OCI-LY3 (cell line): Measurements from ENCODE around the gene RPS6KA4.
"Not testable (repeated sequence)": the region's sequence is repeated elsewhere in the genome, so short reads cannot be mapped to it uniquely, and the experiment has no call there.

Experiments used
- H2AFZ ChIP-seq: fragments of 200-600, 300-600 bp; shearing (Covaris generic); 2 replicates; pipeline ENCODE4 v1.6.0; 2014; ENCODE audit warnings: antibody characterized with exemption, low read depth, low read length
- H3K27ac ChIP-seq: fragments of 200-600, 300-600 bp; sonication (generic); 2 replicates; pipeline ENCODE4 v1.5.1; 2014; ENCODE audit warnings: mild to moderate bottlenecking, low read length, moderate library complexity, mixed read lengths
- H3K27me3 ChIP-seq: fragments of 200-600, 300-600 bp; sonication (generic); 2 replicates; pipeline ENCODE4 v1.6.1; 2014; ENCODE audit warnings: low read depth, low read length, mixed read lengths
- H3K36me3 ChIP-seq: fragments of 200-600, 300-600 bp; sonication (generic); replicated peaks from 2 replicates; pipeline ENCODE3; 2014; ENCODE audit warnings: low read depth, low read length, mixed read lengths
- H3K4me1 ChIP-seq: fragments of 300-600, 200-600 bp; sonication (generic); 2 replicates; pipeline ENCODE4 v1.6.1; 2014; ENCODE audit warnings: low read length, mixed read lengths
- H3K4me2 ChIP-seq: fragments of 200-600, 300-600 bp; sonication (generic); 2 replicates; pipeline ENCODE4 v1.6.1; 2014; ENCODE audit warnings: low read length, mixed read lengths
- H3K4me3 ChIP-seq: fragments of 300-600, 200-600 bp; sonication (generic); 2 replicates; pipeline ENCODE4 v1.5.1; 2014; ENCODE audit warnings: antibody characterized with exemption, mild to moderate bottlenecking, low read length, moderate library complexity
- H3K79me2 ChIP-seq: fragments of 300-600, 200-600 bp; shearing (Covaris generic); 2 replicates; pipeline ENCODE4 v1.6.1; 2014; ENCODE audit warnings: mild to moderate bottlenecking, low read length, mixed read lengths
- H3K9ac ChIP-seq: fragments of 300-600, 200-600 bp; shearing (Covaris generic); 2 replicates; pipeline ENCODE4 v1.6.0; 2014; ENCODE audit warnings: mild to moderate bottlenecking, low read length, moderate library complexity
- H3K9me3 ChIP-seq: fragments of 200-600, 300-600 bp; shearing (Covaris generic); 2 replicates; pipeline ENCODE4 v1.6.1; 2014; ENCODE audit warnings: low read length, mixed read lengths; ENCODE audit not compliant: insufficient read depth
- H4K20me1 ChIP-seq: fragments of 200-600, 300-600 bp; sonication (generic); 2 replicates; pipeline ENCODE4 v1.6.1; 2016; ENCODE audit warnings: low read length, mixed read lengths; ENCODE audit not compliant: insufficient read depth
- EZH2phosphoT487 ChIP-seq: fragments of 200-600 bp; shearing (Covaris generic); IDR thresholded peaks from 2 replicates; pipeline ENCODE4 v1.6.1; 2018; ENCODE audit warnings: antibody characterized with exemption, mixed run types, low read depth
- TF ChIP-seq, protein P1 (sequence below): fragments of 200-600, 300-600 bp; sonication (generic); IDR thresholded peaks from 2 replicates; pipeline ENCODE4 v1.5.1; 2014; ENCODE audit warnings: antibody characterized with exemption, low read length, low read depth

Gene RPS6KA4

GRCh38 chr11:64314146-64314804 lies 44.7 kb upstream of the RPS6KA4 start:
- Histone ChIP-seq H3K9me3 (no peaks in the 10 kb centered on the region), H3K9ac (no peak overlapping the region), H4K20me1 (no peaks in the 10 kb centered on the region), H3K4me1 (peaks cover 13% of the 10 kb centered on the region), H3K4me2 (no peak overlapping the region), H3K79me2 (peaks cover 65% of the 10 kb centered on the region), H3K27ac (no peak overlapping the region), H3K36me3 (peaks cover 17% of the 10 kb centered on the region), H3K4me3 (no peak overlapping the region), H3K27me3 (no peaks in the 10 kb centered on the region), H2AFZ (no peak overlapping the region)
- TF ChIP-seq, protein P1, sequence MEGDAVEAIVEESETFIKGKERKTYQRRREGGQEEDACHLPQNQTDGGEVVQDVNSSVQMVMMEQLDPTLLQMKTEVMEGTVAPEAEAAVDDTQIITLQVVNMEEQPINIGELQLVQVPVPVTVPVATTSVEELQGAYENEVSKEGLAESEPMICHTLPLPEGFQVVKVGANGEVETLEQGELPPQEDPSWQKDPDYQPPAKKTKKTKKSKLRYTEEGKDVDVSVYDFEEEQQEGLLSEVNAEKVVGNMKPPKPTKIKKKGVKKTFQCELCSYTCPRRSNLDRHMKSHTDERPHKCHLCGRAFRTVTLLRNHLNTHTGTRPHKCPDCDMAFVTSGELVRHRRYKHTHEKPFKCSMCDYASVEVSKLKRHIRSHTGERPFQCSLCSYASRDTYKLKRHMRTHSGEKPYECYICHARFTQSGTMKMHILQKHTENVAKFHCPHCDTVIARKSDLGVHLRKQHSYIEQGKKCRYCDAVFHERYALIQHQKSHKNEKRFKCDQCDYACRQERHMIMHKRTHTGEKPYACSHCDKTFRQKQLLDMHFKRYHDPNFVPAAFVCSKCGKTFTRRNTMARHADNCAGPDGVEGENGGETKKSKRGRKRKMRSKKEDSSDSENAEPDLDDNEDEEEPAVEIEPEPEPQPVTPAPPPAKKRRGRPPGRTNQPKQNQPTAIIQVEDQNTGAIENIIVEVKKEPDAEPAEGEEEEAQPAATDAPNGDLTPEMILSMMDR = no peak
- no peak for TF ChIP-seq EZH2phosphoT487

- no peaks in the 10 kb centered on the region for H3K27me3 ChIP-seq
- H3K9me3 ChIP-seq = no peaks in the 10 kb centered on the region
- no peak overlapping the region for H3K27ac ChIP-seq
- no peak overlapping the region for H2AFZ ChIP-seq
- H3K79me2 ChIP-seq = peaks cover 61% of the 10 kb centered on the region
- no peak overlapping the region for H3K4me2 ChIP-seq
- no peak overlapping the region for H3K9ac ChIP-seq
- H3K36me3 ChIP-seq = peaks cover 14% of the 10 kb centered on the region
- no peaks in the 10 kb centered on the region for H4K20me1 ChIP-seq
- no peak overlapping the region for H3K4me3 ChIP-seq
- TF ChIP-seq, protein P1 = no peak
- TF ChIP-seq EZH2phosphoT487 = no peak
- peaks cover 14% of the 10 kb centered on the region for H3K4me1 ChIP-seq
Measured at GRCh38 chr11:64314805-64315561, 44.0 kb upstream of the RPS6KA4 start.

DNA sequence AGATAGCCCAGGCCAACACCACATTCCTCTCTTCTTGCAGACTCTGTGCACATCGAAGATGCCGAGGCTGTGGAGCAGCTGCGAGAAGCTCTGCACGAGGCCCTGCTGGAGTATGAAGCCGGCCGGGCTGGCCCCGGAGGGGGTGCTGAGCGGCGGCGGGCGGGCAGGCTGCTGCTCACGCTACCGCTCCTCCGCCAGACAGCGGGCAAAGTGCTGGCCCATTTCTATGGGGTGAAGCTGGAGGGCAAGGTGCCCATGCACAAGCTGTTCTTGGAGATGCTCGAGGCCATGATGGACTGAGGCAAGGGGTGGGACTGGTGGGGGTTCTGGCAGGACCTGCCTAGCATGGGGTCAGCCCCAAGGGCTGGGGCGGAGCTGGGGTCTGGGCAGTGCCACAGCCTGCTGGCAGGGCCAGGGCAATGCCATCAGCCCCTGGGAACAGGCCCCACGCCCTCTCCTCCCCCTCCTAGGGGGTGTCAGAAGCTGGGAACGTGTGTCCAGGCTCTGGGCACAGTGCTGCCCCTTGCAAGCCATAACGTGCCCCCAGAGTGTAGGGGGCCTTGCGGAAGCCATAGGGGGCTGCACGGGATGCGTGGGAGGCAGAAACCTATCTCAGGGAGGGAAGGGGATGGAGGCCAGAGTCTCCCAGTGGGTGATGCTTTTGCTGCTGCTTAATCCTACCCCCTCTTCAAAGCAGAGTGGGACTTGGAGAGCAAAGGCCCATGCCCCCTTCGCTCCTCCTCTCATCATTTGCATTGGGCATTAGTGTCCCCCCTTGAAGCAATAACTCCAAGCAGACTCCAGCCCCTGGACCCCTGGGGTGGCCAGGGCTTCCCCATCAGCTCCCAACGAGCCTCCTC lies 43.1 kb upstream of the RPS6KA4 start:
- H3K36me3 ChIP-seq = peaks cover 18% of the 10 kb centered on the region
- peaks cover 14% of the 10 kb centered on the region for H3K4me1 ChIP-seq
- H3K27me3 ChIP-seq, H3K9me3 ChIP-seq, H4K20me1 ChIP-seq, H2AFZ ChIP-seq: not testable (repeated sequence)
- H3K9ac ChIP-seq = peak overlapping the region; percentile 90
- H3K27ac ChIP-seq = peak overlapping the region; percentile 93
- H3K4me3 ChIP-seq = peak overlapping the region; percentile 85
- peaks cover 56% of the 10 kb centered on the region for H3K79me2 ChIP-seq
- H3K4me2 ChIP-seq = peak overlapping the region; percentile 72

GRCh38 chr11:64316672-64317324 lies 42.2 kb upstream of the RPS6KA4 start:
- no peak for TF ChIP-seq EZH2phosphoT487
- Histone ChIP-seq H3K36me3 (peaks cover 16% of the 10 kb centered on the region), H3K4me2 (peak overlapping the region; percentile 72), H3K4me3 (peak overlapping the region; percentile 85), H2AFZ (no peak overlapping the region), H4K20me1 (no peaks in the 10 kb centered on the region), H3K27me3 (no peaks in the 10 kb centered on the region), H3K4me1 (peaks cover 14% of the 10 kb centered on the region), H3K9ac (peak overlapping the region; percentile 90), H3K9me3 (no peaks in the 10 kb centered on the region), H3K27ac (peak overlapping the region; percentile 93), H3K79me2 (peaks cover 50% of the 10 kb centered on the region)
